Midbrain (tissue), 1 donor: ENCODE data around the gene RGS10.
"Not testable (repeated sequence)": the region's sequence is repeated elsewhere in the genome, so short reads cannot be mapped to it uniquely, and the experiment has no call there.

Experiments
- DNase-seq: peaks from one replicate; lab custom pipeline; 2025; lab: John Stamatoyannopoulos, UW

The RGS10 gene, protein sequence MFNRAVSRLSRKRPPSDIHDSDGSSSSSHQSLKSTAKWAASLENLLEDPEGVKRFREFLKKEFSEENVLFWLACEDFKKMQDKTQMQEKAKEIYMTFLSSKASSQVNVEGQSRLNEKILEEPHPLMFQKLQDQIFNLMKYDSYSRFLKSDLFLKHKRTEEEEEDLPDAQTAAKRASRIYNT

GRCh38 chr10:119542357-119542987 lies at the start of gene RGS10:
TSS of gene RGS10 (minus strand) at chr10:119542719. CDS start at chr10:119542638, 81 bp downstream.
- DNase-seq = peak; percentile 28

GRCh38 chr10:119588071-119588470 lies 45.6 kb upstream of the RGS10 start:
- DNase-seq = no peak

- DNase-seq = no peak
Observed at GRCh38 chr10:119578355-119578754, 35.8 kb upstream of the RGS10 start.

GRCh38 chr10:119575991-119576390 lies 33.5 kb upstream of the RGS10 start:
- DNase-seq = no peak

- DNase-seq = no peak
Observed at GRCh38 chr10:119575506-119575905, 33.0 kb upstream of the RGS10 start.

DNA sequence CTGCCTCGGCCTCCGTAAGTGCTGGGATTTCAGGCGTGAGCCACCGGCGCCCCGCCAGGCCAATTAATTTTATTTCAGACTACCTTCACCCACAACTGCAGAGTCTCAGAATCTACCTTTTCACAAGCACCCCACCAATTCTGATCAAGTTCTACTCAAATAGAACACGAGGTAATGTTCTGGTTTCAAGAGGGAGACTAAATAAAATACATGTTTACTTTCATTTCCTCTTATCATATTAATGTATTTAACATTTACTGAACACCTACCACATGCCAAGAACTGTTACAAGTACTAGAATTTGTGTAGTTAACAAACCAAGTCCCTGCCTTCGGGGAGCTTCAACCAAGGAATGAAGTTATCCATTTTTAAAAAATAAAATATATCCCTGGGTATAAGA lies 25.5 kb upstream of the RGS10 start:
- DNase-seq = no peak

DNA sequence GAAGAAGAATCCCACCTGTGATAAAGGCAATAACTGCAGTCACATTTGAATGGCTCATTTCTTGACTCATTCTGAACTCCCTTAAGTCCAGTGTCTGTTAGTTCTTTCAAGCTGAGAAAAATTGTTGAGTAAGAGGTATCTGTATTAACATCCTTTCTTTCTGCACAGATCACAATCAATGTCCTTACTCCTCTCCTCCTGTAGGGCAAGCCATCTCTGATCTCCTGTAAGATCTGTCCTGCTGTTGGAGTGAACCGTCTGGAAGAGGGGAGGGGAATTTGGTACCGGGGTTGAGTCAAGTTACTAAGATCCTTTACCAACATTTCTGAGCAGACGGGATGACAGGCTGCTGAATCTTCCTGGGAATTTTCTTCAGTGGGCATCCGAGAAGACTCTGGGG lies 19.6 kb upstream of the RGS10 start:
- no peak for DNase-seq

DNA sequence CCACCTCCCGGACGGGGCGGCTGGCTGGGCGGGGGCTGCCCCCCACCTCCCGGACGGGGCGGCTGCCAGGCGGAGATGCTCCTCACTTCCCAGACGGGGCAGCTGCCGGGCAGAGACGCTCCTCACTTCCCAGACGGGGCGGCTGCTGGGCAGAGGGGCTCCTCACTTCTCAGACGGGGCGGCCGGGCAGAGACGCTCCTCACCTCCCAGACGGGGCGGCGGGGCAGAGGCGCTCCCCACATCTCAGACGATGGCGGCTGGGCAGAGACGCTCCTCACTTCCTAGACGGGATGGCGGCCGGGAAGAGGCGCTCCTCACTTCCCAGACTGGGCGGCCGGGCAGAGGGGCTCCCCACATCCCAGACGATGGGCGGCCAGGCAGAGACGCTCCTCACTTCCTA lies 17.0 kb upstream of the RGS10 start:
- DNase-seq = not testable (repeated sequence)

- not testable (repeated sequence) for DNase-seq
Observed at GRCh38 chr10:119556081-119556480, 13.6 kb upstream of the RGS10 start.

DNA sequence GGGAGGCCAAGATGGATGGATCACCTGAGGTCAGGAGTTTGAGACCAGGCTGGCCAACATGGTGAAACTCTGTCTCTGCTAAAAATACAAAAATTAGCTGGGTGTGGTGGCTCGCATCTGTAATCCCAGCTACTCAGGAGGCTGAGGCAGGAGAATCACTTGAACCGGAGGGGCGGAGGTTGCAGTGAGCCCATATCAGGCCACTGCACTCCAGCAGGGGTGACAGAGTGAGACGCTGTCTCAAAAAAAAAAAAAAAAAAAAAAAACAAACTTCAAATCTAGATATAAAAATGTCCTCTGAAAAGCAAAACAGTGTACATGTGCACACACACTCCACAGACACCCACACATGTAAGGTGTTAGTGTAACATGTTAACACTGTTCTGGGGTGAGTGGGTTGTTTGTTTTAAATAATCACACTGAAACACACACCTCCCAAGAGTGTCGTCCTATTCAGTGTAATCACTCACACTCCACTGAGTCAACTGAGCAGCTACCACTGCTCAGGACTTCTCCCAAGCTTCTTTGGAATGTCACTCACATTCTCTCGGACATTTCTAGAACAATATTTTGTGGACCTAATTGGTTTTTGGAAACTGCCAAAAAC lies 12.8 kb upstream of the RGS10 start:
- DNase-seq = no peak

DNA sequence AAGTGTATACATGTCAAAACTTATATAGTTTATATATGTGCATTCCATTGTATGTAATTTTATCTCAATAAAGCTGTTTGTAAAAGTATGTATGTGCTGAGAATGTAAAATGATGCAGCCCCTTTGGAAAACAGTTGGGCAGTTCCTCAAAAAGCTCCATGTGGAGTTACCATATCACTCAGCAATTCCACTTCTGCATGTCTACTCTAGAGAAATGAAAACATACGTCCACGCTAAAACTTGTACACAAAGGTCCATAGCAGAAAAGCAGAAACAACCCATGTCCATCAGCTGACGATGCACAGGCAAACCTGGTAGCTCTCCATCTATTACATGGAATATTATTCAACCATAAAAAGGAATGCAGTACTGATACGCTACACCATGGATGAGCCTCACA lies 8.3 kb upstream of the RGS10 start:
- no peak for DNase-seq

GRCh38 chr10:119549247-119549999 lies 6.9 kb upstream of the RGS10 start:
- no peak for DNase-seq

DNA sequence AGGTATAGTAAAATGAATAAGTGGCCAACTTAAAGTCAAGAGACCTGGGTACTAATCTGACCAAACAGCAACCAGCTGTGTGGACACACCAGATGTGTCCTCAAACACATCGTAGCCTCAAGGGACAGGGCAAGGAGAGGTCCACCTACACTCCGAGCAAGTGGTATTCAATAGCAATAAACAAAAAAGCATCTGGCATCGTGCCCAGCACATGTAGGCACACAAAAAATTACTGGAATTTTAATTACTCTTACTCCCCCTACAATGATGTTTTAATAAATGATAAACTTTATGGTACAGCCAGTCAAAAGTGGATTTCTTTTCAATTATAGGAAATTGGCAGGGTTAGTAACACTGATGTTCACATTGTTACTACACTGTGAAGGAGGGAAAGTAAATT lies 3.5 kb upstream of the RGS10 start:
- DNase-seq = no peak

GRCh38 chr10:119545310-119545709 lies 2.8 kb upstream of the RGS10 start:
- DNase-seq = no peak

DNA sequence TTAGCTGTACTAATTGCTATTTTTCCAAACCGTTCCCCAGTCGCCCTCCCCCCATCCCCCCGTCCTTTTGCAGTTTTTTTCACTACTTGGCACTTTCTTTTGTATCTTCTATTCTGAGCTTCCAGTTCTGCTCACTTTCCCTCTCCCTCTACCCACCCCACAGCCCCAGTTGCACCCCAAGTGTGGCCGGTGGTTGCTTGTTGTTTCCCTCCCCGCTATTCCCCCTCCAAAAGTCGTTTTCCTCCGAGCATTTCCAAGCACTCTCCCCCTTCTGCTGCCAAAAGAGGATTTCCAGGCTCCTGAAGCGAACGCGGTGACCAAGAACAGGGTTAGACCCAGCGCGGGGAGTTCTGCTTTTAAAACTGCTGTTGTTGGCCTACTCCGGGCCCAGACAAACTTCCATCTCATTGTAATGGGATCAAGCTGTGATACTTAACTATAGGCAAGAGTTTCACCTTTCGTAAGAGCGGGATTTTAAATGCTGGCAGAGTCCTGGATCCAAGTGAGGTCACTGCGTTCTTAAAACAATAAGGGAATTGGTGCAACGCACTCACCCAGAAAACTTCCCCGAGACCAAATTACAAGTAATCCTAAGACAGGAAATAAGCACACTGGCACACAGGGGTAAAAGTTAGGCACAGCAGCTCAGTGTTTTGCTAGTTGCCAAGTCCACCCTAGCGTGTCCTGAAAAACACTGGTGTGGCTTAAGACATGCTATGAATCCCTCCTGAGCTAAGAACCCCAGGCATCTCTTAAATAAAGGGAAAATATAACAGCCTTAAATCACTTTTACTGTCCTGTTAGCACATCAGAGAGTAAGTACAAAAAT lies 1.5 kb upstream of the RGS10 start:
- no peak for DNase-seq

GRCh38 chr10:119542988-119543813 lies 682 bp upstream of the RGS10 start:
- peak; percentile 5 for DNase-seq

- no peak for DNase-seq
Observed at GRCh38 chr10:119541459-119542356, 811 bp downstream of the RGS10 start.

DNA sequence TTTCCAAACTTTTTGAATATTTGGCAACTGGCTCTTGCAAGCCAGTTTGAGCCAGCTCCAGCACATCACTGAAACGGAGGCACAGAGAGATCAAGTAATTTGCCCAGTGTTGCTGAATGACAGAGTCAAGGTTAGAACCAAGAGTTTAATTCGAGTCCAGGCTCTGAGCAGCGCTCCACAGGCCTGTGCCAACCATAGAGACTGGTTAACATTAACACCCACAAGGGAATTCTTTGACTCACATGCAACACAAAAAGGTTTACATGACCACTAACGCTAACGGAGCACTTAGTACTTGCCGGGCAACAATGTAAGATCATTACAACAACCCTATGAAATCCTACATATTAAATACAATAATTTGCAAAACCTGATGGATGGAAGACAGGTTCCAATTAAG lies 1.5 kb downstream of the RGS10 start:
- DNase-seq = no peak

- DNase-seq = no peak
Observed at GRCh38 chr10:119540038-119540437, 2.5 kb downstream of the RGS10 start.

- no peak for DNase-seq
Observed at GRCh38 chr10:119539359-119539825, 3.1 kb downstream of the RGS10 start.
